Brain microvascular endothelial cell (primary cell): ENCODE data around the gene TGM1.

Source experiments
- DNase-seq: peaks from one replicate; pipeline ENCODE4 v3.0.0-alpha.2; 2020
- H3K27ac ChIP-seq: fragments of 250-450 bp; sonication (Bioruptor Pico); 2 replicates; pipeline ENCODE4 v1.5.1; 2020; ENCODE audit warnings: mild to moderate bottlenecking, moderate library complexity
- H3K27me3 ChIP-seq: fragments of 250-450 bp; sonication (Bioruptor Pico); replicated peaks from 2 replicates; pipeline ENCODE4 v1.5.1; 2020; ENCODE audit warnings: mild to moderate bottlenecking
- H3K36me3 ChIP-seq: fragments of 250-450 bp; sonication (Bioruptor Pico); replicated peaks from 2 replicates; pipeline ENCODE4 v1.5.1; 2020; ENCODE audit warnings: mild to moderate bottlenecking
- H3K4me3 ChIP-seq: 2 replicates; pipeline ENCODE4 v1.5.1; 2011; ENCODE audit warnings: low read depth, mild to moderate bottlenecking, control low read depth, low read length, moderate library complexity
- in situ Hi-C: cut with HindIII; loops from 2 replicates; pipeline ENCODE4 v1.10.0; 2017; ENCODE audit warnings: low sequenced_read_pairs, low pct_ligation_motif_present
- TF ChIP-seq, protein P1 (sequence below): IDR thresholded peaks from 2 replicates; pipeline ENCODE4 v1.5.1; 2011; ENCODE audit warnings: low read depth, mild to moderate bottlenecking, moderate library complexity, low read length, control low read depth, inconsistent platforms; ENCODE audit errors: missing control alignments

TGM1 gene

DNA sequence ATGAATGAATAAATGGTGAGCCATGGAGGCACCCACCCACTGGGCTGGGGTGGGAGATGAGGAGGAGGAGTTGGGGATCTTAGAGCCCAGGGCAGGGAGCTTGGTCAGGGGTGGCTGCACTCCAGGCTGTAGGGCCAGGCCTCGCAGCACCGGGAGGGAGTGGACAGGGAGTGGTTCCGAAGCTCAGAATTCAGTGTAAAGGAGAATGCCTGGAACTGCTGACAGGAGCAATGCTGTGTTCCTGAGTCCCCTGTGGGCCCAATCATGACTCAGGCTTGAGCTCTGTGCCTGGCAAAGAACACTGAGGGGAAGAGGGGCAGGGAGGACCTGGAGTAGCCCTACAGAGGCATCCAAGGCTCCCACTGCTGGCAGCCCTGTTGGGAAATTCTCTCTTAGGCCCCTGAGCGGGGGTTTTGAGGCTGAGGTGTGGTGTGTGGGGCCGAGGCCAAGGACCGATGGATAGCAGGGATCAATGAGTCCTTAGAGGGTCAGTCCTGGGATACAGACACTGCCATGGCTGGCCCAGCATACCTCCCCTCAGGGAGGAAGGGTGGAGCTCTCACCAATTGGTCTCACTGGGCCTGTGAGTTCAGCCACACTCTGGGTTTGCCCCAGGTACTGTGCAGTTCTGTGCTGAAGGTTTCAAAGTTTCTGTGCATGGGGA, 18.0 kb upstream of the TGM1 start:
- Histone ChIP-seq H3K4me3 (no peak overlapping the region), H3K27me3 (no peaks in the 10 kb centered on the region), H3K36me3 (no peaks in the 10 kb centered on the region), H3K27ac (no peak overlapping the region)
- DNase-seq, result no peak
- in situ Hi-C loops, result no loop called here
- TF ChIP-seq, protein P1, sequence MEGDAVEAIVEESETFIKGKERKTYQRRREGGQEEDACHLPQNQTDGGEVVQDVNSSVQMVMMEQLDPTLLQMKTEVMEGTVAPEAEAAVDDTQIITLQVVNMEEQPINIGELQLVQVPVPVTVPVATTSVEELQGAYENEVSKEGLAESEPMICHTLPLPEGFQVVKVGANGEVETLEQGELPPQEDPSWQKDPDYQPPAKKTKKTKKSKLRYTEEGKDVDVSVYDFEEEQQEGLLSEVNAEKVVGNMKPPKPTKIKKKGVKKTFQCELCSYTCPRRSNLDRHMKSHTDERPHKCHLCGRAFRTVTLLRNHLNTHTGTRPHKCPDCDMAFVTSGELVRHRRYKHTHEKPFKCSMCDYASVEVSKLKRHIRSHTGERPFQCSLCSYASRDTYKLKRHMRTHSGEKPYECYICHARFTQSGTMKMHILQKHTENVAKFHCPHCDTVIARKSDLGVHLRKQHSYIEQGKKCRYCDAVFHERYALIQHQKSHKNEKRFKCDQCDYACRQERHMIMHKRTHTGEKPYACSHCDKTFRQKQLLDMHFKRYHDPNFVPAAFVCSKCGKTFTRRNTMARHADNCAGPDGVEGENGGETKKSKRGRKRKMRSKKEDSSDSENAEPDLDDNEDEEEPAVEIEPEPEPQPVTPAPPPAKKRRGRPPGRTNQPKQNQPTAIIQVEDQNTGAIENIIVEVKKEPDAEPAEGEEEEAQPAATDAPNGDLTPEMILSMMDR, result no peak

DNA sequence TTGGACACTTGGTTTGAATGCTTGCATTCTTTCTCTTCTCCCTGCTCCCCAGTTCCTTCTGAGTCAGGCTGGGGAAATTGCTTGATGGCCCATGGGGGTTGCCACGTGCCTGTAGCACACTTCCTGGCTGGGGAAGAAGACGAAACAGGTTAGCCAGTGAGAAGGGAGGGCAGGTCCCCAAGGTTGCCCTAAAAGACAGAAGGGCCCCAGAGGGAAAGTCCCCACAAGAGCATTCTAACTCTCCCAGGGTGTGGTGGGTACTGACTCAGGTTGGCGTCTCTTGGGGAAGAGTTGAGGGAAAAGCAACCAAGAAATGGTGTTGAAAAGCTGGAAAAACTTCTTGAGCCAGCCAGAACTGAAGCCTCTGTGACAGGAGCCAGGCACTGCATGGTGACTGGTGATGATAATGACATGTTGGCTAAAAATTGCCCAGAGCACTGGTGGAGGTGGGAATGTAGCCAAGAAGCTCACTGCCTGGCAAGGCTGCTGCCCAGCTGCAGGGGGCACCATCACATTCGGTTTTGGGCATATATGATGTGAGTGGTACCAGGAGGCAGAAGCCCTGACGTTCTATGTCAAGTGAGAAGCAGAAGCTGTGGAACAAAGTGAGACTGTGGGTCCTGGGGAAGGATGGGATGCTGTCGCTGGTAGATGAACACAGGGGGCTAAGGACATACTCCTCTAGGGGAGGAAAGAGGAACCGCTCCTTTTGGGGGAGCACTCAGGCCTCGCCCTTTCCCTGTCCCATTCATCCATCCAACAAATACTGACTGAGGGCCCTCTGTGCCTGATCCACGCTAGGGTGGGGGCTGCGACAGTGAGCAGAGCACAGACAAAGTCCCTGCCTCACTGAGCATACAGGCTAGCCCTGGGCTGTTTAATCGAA, 16.6 kb upstream of the TGM1 start:
- no peak for DNase-seq
- Histone ChIP-seq H3K36me3 (no peaks in the 10 kb centered on the region), H3K4me3 (no peak overlapping the region), H3K27ac (no peak overlapping the region), H3K27me3 (no peaks in the 10 kb centered on the region)
- TF ChIP-seq, protein P1, result peak; percentile 24
- in situ Hi-C loops, result no loop called here

DNA sequence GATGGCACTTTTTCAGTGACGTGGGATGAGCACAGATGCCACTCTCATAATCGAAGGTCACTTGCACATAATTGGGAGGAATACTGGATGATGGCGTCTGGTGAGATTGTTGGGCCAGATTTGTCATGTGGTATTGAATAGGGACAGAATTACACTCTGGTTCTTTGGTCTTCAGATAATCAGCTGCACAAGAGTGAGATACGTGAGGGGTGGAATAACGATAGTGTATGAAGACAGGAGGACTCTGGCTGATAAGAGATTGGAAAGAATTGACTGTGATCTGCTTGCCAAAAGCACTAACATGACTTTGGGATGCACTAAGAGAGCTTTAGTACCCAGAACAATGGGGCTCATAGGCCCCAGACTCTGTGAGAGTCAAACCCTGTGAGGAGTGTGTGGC, 15.4 kb upstream of the TGM1 start:
- Histone ChIP-seq H3K27me3 (no peaks in the 10 kb centered on the region), H3K4me3 (no peak overlapping the region), H3K36me3 (no peaks in the 10 kb centered on the region), H3K27ac (no peak overlapping the region)
- in situ Hi-C loops, result no loop called here
- TF ChIP-seq, protein P1, result no peak
- DNase-seq, result no peak

DNA sequence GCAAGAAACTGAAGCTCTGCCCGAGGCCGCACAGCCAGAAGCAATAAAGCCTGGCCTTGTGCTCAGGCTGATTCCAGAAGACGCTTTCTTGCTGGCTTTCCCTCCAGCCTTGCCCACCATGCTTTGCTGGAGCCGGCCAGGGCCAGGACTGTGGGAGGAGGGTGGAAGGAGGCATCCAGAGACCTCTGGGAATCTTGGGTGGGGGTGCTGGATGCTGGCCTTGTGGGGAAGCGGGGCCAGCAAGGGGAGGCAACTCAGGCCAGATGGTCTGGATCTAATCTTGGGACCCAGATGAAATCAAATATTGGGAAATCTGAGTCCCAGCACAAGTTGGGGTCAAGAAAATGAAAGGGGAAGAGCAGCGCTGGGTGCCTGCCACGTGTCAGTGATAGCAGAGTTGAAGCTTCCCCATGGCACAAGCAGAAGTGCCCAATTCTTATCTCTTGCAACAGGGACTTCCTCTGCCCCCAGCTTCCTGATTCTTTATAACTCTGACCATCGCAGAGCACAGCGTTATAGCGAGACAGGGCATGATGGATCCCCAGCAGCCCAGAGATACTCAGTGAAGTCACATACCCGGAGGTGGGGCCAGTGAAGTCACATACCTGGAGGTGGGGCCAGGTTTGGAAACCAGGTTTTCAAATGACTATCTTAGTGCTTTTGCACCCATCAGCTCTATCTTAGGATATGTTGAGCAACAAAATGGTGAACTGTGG, 14.8 kb upstream of the TGM1 start:
- H3K4me3 ChIP-seq, result no peak overlapping the region
- H3K36me3 ChIP-seq, result no peaks in the 10 kb centered on the region
- no peak overlapping the region for H3K27ac ChIP-seq
- TF ChIP-seq, protein P1, result no peak
- in situ Hi-C loops, result no loop called here
- DNase-seq, result no peak
- H3K27me3 ChIP-seq, result no peaks in the 10 kb centered on the region

DNA sequence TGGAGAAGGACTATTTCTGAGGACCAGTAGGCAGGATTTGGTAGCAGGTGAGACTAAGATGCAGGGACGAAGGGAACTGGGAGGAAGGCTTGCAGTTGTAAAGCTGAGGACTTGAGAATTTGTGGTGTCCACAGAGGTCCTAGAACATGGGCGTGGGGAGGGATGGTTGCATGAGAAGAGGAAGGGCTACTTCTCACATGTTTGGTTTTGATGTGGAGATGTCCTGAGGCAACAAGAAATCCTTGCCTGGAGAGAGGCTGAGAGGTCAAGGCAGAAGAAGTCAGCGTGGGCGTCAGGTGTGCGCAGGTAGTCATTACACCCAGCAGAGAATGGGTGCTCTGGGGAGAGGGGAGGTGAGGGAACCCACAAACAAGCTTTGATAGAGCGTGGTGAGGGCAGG, 14.1 kb upstream of the TGM1 start:
- Histone ChIP-seq H3K4me3 (no peak overlapping the region), H3K36me3 (no peaks in the 10 kb centered on the region), H3K27ac (no peak overlapping the region), H3K27me3 (no peaks in the 10 kb centered on the region)
- no peak for DNase-seq
- TF ChIP-seq, protein P1, result no peak
- in situ Hi-C loops, result no loop called here
